HG03575 (cell line): ENCODE measurements around the gene POTEM.
"Not testable (repeated sequence)": the region's sequence is repeated elsewhere in the genome, so short reads cannot be mapped to it uniquely, and the experiment has no call there.

ENCODE experiments used
- ATAC-seq: cut with Tn5 transposase; IDR thresholded peaks from one replicate; pipeline ENCODE4 v1.9.1; 2021; ENCODE audit not compliant: unreplicated experiment, insufficient number of reproducible peaks, low FRiP score; ENCODE audit errors: extremely low read depth

Gene POTEM

DNA sequence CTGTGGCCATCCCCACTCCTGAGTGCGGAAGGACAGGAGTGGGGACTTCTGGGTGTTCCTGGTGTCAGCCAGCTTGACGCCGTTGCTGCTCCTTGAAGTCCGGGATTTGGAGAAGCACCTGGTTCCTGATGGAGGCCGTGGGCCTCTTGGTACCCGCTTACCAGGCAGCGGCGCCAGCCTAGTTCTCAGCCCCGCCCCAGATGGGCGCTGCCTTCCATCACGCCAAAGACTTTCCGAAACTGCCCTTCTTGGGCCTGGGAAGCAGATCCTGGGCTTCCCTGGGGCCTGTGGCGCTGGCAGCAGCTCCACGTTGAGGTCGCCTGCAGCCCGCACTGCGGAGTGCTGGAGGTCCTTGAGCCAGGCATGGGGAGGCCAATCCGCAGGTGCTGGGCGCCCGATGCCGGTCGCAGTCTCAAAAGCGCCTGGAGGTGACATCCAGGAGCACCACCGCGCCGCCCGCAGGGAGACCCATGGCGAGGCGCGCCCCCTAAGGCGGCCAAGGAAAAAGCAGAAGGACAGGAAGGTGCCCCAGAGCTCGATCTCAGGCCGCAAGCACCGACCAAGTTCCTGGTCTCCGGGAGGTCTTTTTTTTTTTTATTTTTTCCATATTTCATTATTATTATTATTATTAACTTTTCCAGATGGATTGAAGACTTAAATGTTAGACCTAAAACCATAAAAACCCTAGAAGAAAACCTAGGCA is 59.6 kb downstream of the POTEM start:
- ATAC-seq = not testable (repeated sequence)

DNA sequence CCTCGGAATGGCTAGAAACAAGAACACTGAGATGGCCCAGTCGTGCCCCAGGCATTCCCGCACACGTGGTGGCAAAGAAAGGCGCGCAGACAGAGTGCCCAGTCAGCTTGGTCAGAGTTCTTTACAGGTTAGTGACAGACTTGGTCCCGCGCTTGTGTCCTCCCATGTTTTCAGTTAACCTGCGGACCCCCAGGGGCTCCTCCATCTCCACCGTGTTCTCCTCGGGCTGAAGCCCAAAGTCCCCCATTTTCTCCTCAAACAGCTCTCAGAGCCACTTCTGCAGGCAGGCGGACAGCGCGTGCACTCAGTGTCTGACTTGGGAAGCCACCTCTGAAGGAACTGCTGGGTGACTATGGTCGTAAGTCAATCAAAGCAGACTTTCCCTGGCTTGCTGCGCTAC is 60.7 kb downstream of the POTEM start:
- not testable (repeated sequence) for ATAC-seq

DNA sequence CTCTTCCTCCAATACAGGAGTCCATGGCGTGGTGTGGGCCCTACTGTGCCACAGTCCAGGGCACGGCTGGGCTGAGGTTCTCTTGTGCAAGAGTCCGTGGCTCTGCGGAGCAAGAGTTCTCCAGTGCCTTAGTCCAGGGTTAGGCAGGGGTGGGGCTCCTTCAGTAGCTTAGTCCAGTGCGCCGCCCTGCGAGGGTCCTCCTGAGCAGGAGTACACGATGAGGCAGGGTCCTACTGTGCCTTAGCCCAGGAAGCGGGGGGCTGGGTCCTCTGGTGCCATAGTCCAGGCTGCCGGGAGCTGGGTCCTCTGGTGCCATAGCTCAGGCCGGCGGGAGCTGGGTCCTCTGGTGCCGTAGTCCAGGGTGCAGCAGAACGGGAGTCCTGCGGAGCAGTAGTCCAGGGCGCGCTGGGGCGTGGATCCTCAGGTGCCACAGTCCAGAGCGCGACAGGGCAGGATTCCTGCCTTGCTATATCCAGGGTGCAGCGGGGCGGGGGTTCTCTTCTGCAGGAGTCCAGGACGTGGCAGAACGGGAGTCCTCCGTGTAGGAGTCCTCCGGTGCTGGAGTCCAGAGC is 69.7 kb downstream of the POTEM start:
- not testable (repeated sequence) for ATAC-seq

DNA sequence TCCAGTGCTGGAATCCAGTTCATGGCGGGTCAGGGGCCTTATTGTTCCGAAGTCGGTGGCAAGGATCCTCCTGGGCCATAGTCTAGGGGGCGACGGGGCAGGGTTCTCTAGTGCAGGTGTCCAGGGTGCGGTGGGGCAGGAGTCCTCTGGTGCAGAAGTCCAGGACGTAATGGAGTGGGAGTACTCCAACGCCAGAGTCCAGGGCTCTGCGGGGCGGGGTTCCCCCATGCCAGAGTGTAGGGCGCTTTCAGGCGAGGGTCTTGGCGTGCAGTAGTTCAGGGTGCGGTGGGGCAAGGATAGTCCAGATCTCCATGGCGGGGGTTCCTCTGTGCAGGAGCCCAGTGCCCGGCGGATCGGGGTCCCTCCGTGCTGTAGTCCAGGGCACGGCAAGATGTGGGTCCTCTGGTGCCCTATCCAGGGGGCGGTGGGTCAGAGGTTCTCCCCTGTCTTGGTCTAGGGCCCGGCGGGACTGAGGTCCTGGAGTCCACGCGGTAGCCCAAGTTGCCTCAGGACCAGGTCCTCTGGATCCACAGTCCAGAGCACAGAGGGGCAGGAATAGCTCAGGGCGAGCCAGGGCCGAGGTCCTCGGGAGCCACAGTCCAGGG is 70.9 kb downstream of the POTEM start:
- not testable (repeated sequence) for ATAC-seq

DNA sequence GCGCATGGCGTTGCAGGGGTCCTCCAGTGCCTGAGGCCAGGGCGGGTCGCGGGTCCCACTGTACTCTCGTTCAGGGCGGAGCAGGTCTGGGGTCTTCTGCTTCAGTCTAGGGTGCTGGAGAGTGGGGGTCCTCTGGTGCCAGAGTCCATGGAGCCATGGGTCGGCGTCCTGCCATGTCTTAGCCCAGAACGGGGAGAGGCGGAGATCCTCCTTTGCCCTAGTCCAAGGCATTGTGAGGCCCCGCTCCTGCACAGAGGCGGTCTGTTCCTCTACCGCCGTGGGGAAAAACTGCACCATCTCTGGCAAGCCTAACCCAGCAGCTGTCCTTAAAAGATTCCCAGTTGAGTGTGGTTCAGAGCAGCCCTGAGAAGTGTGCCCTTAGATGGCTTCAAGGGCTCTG is 71.6 kb downstream of the POTEM start:
- not testable (repeated sequence) for ATAC-seq

DNA sequence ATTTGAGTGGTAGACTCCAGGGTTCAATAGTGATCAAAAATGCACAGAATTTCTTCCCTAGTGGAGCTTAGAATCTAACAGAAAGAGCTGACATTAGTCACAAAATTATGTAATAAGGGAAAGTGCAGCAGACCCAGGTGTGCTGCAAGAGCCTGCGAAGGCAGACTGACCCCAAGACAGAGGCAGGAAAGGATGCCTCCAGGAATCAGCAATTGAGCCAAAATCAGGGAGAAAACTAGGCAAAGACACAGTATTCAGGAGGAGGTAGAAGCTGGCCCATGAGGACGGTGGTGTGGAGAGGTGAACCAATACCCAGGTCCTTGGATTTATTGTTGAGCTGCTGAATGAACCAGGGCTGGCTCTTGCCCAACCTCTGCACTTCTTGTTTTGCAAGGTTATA is 76.2 kb downstream of the POTEM start:
- ATAC-seq = not testable (repeated sequence)
